Activated CD4-positive, alpha-beta T cell treated with anti-CD3 and anti-CD28 coated beads for 1 hour (primary cell): ENCODE results near the gene RABEP1.

Experiments used
- DNase-seq: peaks from one replicate; pipeline ENCODE4 v3.0.0-alpha.2; 2020

RABEP1 gene

DNA sequence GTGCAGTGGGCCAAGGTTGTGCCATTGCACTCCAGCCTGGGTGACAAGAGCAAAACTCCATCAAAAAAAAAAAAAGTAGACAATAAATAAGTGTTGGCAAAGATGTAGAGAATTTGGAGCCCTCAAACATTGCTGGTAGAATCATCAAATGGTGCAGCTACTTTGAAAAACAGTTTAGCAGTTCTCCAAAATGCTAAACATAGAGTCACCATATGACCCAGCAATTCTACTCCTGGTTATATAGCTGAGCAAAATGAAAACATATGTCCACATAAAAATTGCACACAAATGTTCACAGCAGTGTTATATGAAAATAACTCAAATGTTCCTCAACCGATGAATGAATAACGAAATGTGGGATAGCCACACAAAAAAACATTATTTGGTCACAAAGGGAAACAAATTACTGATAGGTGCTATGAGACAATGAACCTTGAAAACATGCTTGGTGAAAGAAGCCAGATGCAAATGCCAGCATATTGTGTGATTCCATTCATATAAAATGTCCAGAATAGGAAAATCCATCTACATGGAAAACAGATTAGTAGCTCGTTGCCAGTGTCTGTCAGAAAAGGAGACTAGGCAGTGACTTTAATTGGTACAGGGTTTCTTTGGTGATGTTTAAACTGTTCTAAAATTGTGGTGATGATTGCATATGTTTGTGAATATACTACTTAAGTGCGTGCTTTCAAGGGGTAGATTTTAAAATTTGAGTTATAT lies 12.7 kb upstream of the RABEP1 start:
- DNase-seq, result no peak

DNA sequence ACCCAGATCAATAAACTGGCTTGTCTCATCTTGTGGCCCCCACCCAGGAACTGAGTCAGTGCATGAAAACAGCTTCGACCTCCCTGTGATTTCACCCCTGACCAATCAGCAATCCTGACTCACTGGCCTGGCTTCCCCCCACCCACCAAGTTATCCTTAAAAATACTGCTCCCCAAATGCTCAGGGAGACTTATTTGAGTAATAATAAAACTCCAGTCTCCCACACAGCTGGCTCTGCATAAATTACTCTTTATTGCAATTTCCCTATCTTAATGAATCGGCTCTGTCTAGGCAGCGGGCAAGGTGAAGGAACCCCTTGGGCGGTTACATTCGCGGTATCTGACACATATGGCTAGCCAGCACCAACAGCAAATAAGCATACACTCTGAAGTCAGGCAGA lies 9.8 kb upstream of the RABEP1 start:
- no peak for DNase-seq

DNA sequence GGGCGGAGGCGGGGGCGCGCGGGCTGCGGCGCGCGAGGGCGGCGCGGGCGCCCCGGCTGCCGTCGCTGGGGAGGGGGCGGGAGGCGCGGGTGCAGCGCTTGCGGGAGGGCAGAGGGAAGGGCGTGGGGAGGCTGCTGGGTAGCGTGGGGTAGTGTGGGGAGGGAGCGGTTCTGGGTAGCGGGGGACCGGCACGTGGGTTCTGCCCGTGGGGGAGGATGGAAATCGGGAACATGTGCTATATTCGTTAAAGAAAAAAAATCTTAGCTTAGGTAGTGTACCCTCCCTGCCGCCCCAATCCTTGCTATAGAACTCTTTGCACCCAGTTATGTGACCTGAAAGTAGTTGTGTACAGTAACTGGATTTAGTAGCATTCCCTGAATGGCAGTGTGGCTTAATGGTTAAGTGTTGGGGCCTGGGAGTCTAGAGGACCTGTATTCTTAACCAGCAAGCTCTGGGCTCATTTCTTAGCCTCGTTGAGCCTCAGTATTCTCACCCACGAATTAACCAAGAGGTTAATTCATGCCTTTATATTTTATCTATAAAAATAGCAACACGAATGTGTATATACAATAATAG lies 646 bp downstream of the RABEP1 start:
- peak; percentile 33 for DNase-seq

DNA sequence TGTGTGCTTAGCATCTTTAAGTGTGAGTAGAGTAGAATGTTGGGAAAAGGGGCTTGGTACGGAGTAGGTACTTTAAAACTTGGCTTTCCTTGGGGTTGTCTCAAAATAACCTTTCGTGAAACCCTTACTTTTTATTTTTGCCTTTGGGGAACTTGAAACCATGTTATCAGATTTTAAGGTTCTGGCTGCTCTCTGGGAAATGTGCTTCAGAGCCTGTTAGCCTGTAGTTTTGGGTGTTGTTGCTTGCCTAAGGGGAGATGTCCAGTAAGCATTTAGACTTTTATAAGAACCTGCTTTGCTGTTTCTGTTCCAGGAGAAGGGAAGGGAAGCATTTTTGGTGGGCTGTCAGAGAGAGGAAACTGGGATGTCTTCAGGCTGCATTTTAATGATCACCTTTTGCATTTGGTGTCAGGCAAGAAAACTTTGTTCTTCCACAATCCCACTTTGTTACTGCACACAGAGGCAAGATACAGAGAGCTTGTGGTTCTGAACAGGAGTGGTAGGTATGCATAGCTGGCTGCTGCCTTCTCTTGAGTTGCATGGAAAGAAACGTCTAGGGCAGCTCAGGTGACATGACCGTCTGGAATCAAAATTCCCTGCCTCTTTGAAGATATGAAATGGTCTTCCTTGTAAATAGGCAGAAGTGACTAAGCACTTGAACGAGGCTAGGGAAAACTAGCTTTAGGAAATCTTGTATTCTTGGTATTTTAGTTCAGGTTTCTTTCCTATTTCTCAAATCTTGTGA lies 1.7 kb downstream of the RABEP1 start:
- no peak for DNase-seq

DNA sequence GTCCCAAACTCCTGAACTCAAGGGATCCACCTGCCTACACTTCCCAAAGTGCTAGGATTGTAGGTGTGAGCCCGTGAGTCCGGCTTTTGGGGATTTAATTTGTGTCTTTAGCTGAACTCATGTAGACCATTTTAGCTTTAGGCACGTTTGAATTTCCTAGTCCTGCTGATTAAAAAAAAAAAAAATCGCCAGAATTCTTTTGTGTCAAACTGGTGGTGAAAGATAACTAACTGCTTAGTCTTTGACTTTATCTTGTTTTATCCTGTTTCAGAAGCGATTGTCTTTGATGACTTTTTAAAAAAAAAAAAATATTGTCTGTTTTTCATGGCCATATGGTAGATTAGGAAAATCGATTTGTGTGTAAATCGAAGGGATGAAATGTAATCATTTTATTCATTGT lies 2.6 kb downstream of the RABEP1 start:
- no peak for DNase-seq

DNA sequence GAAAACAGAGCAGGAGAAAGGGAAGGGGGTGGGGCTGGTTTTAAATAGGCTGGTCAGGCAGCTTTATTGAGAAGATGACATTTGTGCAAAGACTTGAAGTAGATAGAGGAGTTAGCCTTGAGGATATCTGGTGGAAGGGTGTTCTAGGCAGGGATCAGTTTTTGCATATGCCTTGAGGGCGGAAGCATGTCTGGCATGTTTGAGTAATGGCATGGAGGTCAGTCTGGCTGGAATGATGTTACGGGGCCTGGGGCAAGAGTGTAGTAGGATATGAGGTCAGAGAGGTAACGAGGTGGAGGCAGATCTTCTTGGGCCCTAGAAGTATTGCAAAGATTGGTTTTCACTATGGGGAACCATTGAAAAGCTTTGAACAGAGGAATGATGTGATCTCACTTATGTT lies 4.8 kb downstream of the RABEP1 start:
- DNase-seq, result no peak

DNA sequence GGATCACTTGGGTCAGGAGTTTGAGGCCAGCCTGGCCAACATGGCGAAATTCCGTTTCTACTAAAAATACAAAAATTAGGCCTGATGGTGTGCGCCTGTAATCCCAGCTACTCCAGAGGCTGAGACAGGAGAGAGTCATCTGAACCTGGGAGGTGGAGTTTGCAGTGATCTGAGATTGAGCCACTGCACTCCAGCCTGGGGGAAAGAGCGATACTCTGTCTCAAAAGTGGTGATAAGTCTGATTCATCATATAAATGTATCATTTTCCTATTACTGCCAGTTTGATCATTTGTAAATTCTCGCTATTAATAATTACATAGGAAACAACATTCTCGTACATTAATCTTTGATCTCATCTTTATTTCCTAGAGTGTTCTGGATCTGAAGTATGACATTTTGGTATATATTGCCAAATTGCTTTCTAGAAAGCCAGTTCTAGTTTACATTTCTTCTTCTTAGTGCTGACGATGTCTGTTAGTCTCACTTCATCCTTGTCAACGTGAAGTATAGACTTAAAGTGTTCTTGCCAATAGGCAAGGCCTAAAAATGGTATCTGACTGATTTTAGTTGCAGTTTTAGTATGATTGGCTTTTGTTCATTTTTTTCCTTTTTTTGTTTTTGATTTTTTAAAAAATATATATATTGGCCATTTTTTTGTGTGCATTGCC lies 9.7 kb downstream of the RABEP1 start:
- DNase-seq, result no peak

DNA sequence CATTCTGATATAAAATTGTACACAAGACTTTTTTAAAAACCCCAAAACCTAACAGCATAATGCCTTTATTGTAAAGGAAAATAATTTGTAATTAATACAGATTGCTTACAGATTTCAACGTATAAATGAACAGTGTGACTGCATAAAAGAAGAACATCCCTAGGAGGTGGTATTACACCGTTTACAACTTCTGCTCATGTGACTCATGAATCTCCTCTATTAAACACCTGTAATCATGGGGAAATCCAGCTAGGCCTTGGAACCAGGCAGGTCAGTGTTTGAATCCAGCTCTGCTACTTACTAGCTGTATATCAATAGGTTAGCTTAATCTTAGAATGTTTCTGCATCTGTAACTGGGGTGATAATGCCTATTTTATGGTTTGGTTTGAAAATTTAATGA lies 15.2 kb downstream of the RABEP1 start:
- DNase-seq, result no peak

DNA sequence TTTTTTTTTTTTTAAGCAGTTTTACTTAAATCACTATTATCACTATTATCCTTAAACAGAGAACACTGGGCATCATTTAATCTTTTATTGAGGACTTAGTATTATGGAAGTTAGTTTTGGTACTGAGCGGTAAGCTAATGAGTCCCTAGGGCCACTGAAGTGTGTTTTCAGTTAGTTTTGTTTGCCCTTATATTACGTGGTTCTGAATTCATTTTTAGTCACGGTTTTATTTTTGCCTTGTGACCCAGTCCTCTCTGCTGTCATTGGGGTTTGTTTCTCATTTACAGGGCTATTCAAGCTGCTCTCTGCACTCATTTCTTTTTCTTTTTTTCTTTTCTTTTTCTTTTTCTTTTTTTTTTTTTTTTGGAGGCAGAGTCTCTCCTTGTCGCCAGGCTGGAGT lies 17.3 kb downstream of the RABEP1 start:
- DNase-seq, result no peak

DNA sequence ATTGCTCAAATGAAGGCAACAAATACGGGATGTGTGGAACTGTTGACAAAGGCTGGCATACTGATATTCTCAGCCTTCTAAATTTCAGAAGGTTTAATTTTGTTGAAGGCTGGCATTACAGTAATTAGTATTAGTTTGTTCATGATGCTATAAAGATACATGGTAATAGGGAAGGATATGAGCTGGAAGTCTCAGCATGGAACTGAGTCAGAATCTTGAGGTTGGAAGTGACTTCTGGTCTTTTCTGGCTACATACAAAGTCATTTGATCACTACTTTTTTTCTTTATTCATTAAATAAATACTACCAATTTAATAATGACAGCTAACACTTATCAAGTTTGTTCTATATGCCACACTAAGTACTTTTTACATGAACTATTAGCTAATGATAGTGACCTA lies 22.6 kb downstream of the RABEP1 start:
- DNase-seq, result no peak

DNA sequence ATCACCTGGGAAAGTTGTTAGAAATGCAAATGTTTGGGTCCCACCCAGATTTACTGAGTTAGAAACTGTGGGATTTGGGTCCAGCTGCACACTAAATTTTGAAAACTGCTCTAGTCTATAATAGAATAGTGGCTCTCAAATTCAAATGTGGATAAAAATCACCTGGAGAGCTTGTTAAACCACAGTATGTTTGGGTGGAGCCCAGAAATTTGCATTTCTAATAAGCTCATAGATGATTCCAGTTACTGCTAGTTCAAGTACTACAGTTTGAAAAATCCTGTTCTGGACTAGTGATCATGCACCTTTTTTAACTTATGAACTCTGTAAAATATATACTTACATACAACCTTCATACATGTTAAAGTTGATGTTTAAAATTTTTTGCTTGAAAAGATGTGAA lies 27.8 kb downstream of the RABEP1 start:
- DNase-seq, result no peak

DNA sequence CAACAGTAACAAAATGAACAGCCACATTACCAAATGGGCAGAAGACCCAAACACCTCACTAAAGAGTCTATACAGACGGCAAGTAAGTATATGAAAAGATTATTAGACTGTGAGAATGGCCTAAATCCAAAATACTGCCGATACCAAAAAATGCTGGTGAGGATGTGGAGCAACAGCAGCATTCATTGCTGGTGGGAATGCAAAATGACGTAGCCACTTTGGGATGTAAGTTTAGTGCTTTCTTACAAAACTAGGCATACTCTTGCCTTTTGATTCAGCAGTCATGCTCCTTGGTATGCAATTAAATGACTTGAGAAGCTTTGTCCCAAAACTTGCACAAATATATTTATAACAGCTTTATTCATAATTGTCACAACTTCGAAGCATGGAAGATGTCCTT lies 43.8 kb downstream of the RABEP1 start:
- DNase-seq, result no peak

DNA sequence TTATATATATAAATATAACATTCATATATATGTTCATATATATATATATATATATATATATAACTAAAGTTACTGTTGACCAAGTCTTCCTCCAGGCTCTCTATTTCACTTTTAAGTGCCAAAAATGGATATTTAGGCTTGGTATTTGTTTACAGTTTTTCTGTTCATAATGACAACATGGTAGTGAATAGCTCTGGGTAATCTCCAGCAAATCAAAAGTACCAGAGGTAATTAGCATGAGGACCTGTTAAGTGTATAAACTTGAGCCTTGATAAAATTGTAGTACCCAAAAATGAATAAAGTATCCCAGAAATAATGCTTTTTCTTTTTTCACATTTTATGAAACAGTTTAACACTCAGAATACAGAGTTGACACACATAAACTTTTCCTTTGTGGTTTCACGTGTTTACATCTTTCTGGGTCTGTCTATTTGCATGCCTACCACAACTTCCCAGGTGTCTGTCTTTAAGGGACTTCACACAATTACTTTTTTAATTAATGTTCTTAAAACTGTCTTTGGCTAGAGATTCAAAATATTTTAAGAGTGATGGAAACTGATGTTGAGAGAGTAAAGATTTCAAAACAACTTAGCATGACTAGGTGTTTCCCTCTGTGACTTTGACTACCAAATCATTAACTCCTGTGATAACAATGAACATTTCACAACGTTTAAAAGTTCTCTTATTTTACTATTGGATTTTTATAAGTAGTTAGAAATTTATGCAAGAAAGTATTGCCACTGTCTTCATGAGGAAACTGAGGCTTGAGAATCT lies 47.9 kb downstream of the RABEP1 start:
- no peak for DNase-seq

DNA sequence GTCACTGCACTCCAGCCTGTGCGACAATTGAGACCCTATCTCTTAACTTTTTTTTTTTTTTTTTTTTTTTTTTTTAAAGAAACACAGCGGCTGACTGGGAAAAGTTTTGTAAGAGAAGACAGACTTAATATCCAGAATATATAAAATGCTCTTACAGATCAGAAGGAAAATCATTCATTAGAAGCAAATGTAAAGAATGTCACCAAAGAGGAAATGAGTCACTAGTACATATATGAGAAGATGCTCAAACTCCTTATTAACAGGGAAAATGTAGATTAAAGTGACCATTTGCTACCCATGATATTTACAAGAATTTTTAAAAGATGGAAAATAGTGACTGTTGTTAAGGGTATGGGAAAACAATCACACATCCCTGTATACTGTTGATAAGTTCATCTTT lies 48.9 kb downstream of the RABEP1 start:
- no peak for DNase-seq

DNA sequence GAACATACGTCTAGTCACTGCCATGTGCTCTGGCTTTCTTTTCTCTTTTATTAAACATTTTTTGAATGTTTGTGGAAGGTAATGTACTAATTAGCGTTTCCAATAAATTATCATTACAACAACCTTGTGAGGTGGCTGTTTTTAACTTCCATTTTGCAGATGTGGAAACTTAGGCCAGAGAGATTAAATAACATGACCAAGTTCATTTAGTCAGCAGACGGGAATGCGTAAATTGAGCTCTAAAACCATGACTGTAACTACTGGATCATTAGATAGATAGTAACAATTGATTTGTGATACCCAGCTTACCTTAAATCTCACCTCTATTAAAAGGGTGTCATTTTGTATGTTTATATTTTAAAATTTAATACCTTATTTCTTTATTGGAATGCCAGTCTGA lies 49.4 kb downstream of the RABEP1 start:
- DNase-seq, result no peak

DNA sequence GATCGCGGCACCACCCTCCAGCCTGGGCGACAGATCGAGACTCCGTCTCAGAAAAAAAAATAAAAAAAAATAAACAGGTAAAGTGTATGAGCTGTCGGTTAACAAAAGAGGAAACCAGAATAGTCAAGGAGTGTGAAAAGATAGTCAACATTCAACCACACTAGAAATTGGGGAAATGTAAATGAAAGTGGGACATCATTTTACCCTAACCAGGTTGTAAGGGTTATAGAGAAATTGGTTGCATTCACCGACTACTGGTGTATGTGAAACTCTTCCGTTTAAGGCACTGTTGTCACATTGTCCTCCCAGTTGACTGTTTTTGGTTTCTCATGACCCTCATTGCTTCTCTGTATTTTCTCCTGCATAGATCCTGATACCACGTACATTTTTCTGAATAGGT lies 62.8 kb downstream of the RABEP1 start:
- DNase-seq, result no peak

DNA sequence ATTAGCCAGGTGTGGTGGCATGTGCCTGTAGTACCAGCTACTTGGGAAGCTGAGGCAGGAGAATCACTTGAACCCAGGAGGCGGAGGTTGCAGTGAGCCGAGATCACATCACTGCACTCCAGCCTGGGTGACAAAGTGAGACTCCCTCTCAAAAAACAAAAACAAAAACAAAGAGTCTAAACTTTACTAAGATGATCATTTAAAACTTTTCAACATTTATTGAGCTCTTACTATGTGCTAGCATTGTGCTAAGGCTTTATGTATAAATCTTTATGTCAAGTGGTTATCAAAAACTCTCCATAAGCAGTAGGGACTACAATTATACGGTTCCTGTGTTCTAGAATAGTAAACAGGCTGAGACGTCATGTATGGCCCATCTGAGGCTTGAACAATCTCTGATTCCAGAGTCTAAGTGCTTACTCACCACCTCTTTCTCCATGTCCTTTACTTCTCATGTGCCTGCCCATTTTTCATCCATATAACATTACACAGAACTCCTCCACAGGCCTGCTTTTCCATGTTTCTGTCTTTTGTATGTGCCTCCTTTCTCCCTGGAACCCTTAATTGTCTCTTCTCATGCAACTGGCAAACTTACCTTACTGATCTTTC lies 70.7 kb downstream of the RABEP1 start:
- DNase-seq, result no peak

DNA sequence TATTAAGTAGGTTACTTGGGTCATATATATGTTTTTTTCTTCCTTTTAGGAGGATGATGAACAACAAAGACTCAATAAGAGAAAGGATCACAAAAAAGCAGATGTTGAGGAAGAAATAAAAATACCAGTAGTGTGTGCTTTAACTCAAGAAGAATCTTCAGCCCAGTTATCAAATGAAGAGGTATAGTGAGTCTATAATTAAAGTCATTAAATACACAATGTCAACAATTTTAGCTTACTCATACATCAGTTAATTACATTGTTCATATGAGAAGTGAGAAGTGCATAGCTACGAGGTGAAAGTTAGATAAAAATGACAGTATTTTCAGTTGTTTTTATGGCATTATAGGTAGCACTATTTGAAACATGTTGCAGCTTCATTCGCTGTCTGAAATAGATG lies 72.2 kb downstream of the RABEP1 start:
- no peak for DNase-seq

DNA sequence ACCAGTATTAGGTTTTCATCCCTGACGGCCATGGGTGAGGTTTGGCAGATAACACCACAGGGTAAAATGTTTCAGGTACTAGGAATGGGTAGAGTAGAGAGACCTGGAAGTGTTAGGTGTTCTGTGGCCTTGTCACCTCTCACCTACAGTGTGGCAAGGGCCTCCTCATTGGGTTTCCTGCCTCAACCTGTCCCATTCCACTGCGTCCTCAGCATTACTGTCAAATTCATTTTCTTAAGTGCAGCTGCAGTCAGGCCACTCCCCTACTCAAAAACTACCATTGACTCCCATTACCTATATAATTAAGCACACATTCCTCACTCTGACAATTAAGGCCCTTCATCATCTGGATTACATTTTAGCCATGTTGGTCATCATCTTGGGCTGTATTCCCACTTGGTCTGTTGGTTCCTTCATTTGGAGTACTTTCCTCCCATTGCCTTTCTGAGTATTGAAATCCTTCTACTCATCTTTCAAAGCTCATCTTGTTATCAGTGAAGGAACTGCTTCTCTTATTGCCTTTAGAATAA lies 72.9 kb downstream of the RABEP1 start:
- no peak for DNase-seq

DNA sequence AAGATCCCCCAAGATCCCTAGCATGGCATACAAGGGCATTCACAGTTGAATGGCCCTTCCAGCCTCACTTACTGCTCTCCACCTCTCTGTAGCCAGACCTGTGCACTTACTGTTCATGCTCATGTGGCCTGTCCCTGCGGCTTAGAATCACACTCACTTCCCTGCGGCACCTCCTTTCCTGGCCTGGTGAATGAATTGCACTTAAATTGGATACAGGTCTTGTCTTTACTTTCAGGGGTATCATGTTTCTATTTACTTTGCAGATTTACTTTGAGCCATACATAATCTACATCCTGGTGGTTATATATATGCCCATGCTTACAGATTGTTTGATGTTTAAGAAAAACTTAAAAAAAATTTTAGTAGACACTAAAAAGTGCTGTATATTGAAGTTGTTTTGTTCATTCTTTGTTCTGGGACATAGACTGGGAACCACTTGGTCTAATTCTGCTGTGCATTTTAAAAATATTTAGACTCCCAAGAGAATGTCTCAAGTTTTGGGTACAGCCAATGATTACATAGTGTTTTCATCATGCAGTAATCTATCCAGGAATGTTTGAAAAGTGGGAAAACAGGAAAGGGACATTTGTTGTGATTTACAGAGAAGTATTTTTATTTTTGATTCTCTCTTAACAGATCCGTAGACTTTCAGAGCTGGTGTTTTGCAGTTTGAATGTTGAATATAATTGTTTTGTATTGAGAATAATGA lies 73.5 kb downstream of the RABEP1 start:
- DNase-seq, result no peak

DNA sequence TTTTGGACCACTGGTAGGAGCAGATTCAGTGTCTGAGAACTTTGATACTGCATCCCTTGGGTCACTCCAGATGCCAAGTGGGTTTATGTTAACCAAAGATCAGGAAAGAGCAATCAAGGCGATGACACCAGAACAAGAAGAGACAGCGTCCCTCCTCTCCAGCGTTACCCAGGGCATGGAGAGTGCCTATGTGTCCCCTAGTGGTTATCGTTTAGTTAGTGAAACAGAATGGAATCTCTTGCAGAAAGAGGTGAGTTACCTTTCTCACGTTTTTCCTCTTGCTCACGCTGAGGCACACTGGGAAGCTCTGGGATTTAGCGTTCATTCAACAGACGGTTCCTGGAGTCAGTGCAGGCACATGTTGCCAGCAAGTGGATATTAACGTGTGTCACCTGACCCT lies 79.3 kb downstream of the RABEP1 start:
- DNase-seq, result no peak
